Measurements from ENCODE around the gene LDLRAD3. TPM values are rescaled to one million over a fixed set of nuclear protein-coding genes. Genes with fewer than 3 reads are reported as not detected.

LDLRAD3 gene
- polyA plus RNA-seq, 3 donors: 7.3 to 14.1 (median 10.4) TPM

- Histone ChIP-seq H2AFZ (ENCODE audit: insufficient read depth, low read depth, low read length, poor library complexity, severe bottlenecking) (no peak overlapping the region), H3K27ac (ENCODE audit: low read depth in 1 of 2, low read length in 2 of 2) (no peak overlapping the region), H3K36me3 (replicated peaks in 1 of 2; ENCODE audit: control insufficient read depth in 1 of 2, insufficient read depth in 2 of 2, low read length in 2 of 2) (no peaks in the 10 kb centered on the region), H3K9ac (ENCODE audit: insufficient read depth, low read length, poor library complexity, severe bottlenecking) (no peak overlapping the region), H3K9me3 (replicated peaks in 1 of 2; ENCODE audit: control insufficient read depth in 1 of 2, insufficient read depth in 1 of 2, low read length in 2 of 2) (peaks cover 5 to 8% of the 10 kb centered on the region in 2 donors), H3K4me1 (ENCODE audit: control insufficient read depth in 1 of 2, insufficient read depth in 2 of 2, low read length in 2 of 2) (peaks cover 3 to 14% of the 10 kb centered on the region in 2 donors), H3K4me2 (replicated peaks; ENCODE audit: extremely low read depth, low read length, poor library complexity, severe bottlenecking) (no peak overlapping the region), H3K79me2 (ENCODE audit: insufficient read depth, low read length) (no peaks in the 10 kb centered on the region), H3K4me3 (replicated peaks in 1 of 3; ENCODE audit: low read depth in 2 of 3, low read length in 3 of 3) (no peak overlapping the region), H4K20me1 (ENCODE audit: insufficient read depth, low read length) (no peaks in the 10 kb centered on the region), H3K27me3 (ENCODE audit: control insufficient read depth in 2 of 2, insufficient read depth in 2 of 2, low read length in 2 of 2) (no peaks in the 10 kb centered on the region)
- 20% methylated on average over 1 of the region's 3 CpGs for WGBS (ENCODE audit: insufficient coverage)
- peak overlapping the region in 3 of 7 donors; percentile 14 to 57 (median 45) for H3K27ac Mint-ChIP-seq
- no peak overlapping the region for H3K4me3 Mint-ChIP-seq
- peaks cover 12 to 24% (median 20%) of the 10 kb centered on the region in 7 donors for H3K9me3 Mint-ChIP-seq
- peaks cover 0 to 2% (median 0%) of the 10 kb centered on the region in 3 donors for H3K27me3 Mint-ChIP-seq (ENCODE audit: low read depth in 3 of 3)
- H3K4me1 Mint-ChIP-seq: peaks cover 22% of the 10 kb centered on the region
- no peak for DNase-seq
- no peak for TF ChIP-seq CTCF (IDR thresholded peaks at IDR 0.05)
- intact Hi-C loops (cut with micrococcal nuclease): no loop called here
- peaks cover 13 to 18% of the 10 kb centered on the region in 2 donors for H3K36me3 Mint-ChIP-seq
These were observed 119.0 kb downstream of the LDLRAD3 start for GRCh38 chr11:36062796-36063365.

- intact Hi-C loops (cut with micrococcal nuclease): no loop called here
- WGBS (ENCODE audit: insufficient coverage): 100% methylated on average over 1 of the region's 2 CpGs
- Histone ChIP-seq H3K36me3 (replicated peaks in 1 of 2; ENCODE audit: control insufficient read depth in 1 of 2, insufficient read depth in 2 of 2, low read length in 2 of 2) (no peaks in the 10 kb centered on the region), H3K9me3 (replicated peaks in 1 of 2; ENCODE audit: control insufficient read depth in 1 of 2, insufficient read depth in 1 of 2, low read length in 2 of 2) (peaks cover 5 to 8% of the 10 kb centered on the region in 2 donors), H3K9ac (ENCODE audit: insufficient read depth, low read length, poor library complexity, severe bottlenecking) (no peak overlapping the region), H3K79me2 (ENCODE audit: insufficient read depth, low read length) (no peaks in the 10 kb centered on the region), H4K20me1 (ENCODE audit: insufficient read depth, low read length) (no peaks in the 10 kb centered on the region), H3K4me1 (ENCODE audit: control insufficient read depth in 1 of 2, insufficient read depth in 2 of 2, low read length in 2 of 2) (peaks cover 3 to 8% of the 10 kb centered on the region in 2 donors), H3K4me2 (replicated peaks; ENCODE audit: extremely low read depth, low read length, poor library complexity, severe bottlenecking) (no peak overlapping the region), H3K27ac (ENCODE audit: low read depth in 1 of 2, low read length in 2 of 2) (no peak overlapping the region), H3K27me3 (ENCODE audit: control insufficient read depth in 2 of 2, insufficient read depth in 2 of 2, low read length in 2 of 2) (no peaks in the 10 kb centered on the region), H3K4me3 (replicated peaks in 1 of 3; ENCODE audit: low read depth in 2 of 3, low read length in 3 of 3) (no peak overlapping the region), H2AFZ (ENCODE audit: insufficient read depth, low read depth, low read length, poor library complexity, severe bottlenecking) (no peak overlapping the region)
- TF ChIP-seq CTCF (IDR thresholded peaks at IDR 0.05): no peak
- Mint-ChIP-seq H3K27me3 (ENCODE audit: low read depth in 3 of 3) (peaks cover 0 to 2% (median 0%) of the 10 kb centered on the region in 3 donors), H3K4me3 (no peak overlapping the region), H3K4me1 (peaks cover 28% of the 10 kb centered on the region), H3K27ac (no peak overlapping the region), H3K36me3 (peaks cover 4 to 16% of the 10 kb centered on the region in 2 donors), H3K9me3 (peaks cover 7 to 16% (median 13%) of the 10 kb centered on the region in 7 donors)
- no peak for DNase-seq
These were observed 121.6 kb downstream of the LDLRAD3 start for GRCh38 chr11:36065436-36065835.
